Sigmoid colon (tissue), 4 donors: ENCODE results near the gene PSME4.

ENCODE experiments used
- CTCF ChIP-seq, 4 experiments: fragments of 450-650 bp in 3 of 4; fragments of 200-600 bp in 1 of 4; IDR thresholded peaks; one replicate each; pipeline ENCODE4 v1.5.1; 2016 to 2019; ENCODE audit warnings: antibody characterized with exemption in 4 of 4, mild to moderate bottlenecking in 3 of 4, moderate library complexity in 2 of 4
- EP300 ChIP-seq, 4 donors: sonication (generic); formaldehyde crosslinking; IDR thresholded peaks; one replicate each; pipeline ENCODE4 v1.6.1; 2017; ENCODE audit warnings: antibody characterized with exemption in 4 of 4
- POLR2A ChIP-seq, 2 donors: fragments of 450-650 bp; IDR thresholded peaks; one replicate each; pipeline ENCODE4 v1.6.1; 2016; ENCODE audit warnings: antibody characterized with exemption in 2 of 2, mild to moderate bottlenecking in 2 of 2, moderate library complexity in 2 of 2
- POLR2AphosphoS5 ChIP-seq, 4 donors: sonication (generic); formaldehyde crosslinking; IDR thresholded peaks; one replicate each; pipeline ENCODE4 v1.6.1; 2017; ENCODE audit warnings: antibody characterized with exemption in 4 of 4

GRCh38 chr2:53826030-53826410 is 144.8 kb downstream of the PSME4 start:
- TF ChIP-seq CTCF (IDR thresholded peaks at IDR 0.05) (no peak), POLR2A (IDR thresholded peaks at IDR 0.05) (no peak), POLR2AphosphoS5 (IDR thresholded peaks at IDR 0.05) (no peak), EP300 (IDR thresholded peaks at IDR 0.05) (no peak)
